H9 (cell line): ENCODE results near the gene SH3BGRL3. TPM values are rescaled to one million over a fixed set of nuclear protein-coding genes. Genes with fewer than 3 reads are reported as not detected.

Experiments used
- DNase-seq: peaks from one replicate; pipeline ENCODE4 v3.0.0-alpha.2; 2017
- H2AFZ ChIP-seq: one replicate; pipeline ENCODE4 v1.6.1; 2013; ENCODE audit warnings: mild to moderate bottlenecking, low read length, control low read depth, moderate library complexity
- H2AK5ac ChIP-seq: 2 replicates; pipeline ENCODE4 v1.6.1; 2013; ENCODE audit warnings: low read length, control low read depth, mixed read lengths; ENCODE audit not compliant: insufficient read length
- H2BK120ac ChIP-seq: one replicate; pipeline ENCODE4 v1.6.1; 2013; ENCODE audit warnings: low read depth, mild to moderate bottlenecking, low read length, control low read depth, inconsistent platforms; ENCODE audit not compliant: poor library complexity, severe bottlenecking
- H2BK12ac ChIP-seq: 2 replicates; pipeline ENCODE4 v1.6.1; 2013; ENCODE audit warnings: low read length, control low read depth, mixed read lengths, low read depth; ENCODE audit not compliant: insufficient read length
- H2BK15ac ChIP-seq: 2 replicates; pipeline ENCODE4 v1.6.1; 2013; ENCODE audit warnings: low read depth, low read length, control low read depth
- H2BK20ac ChIP-seq: one replicate; pipeline ENCODE4 v1.6.1; 2013; ENCODE audit warnings: low read depth, mild to moderate bottlenecking, low read length, control low read depth, inconsistent platforms; ENCODE audit not compliant: poor library complexity, severe bottlenecking
- H2BK5ac ChIP-seq: 2 replicates; pipeline ENCODE4 v1.6.1; 2013; ENCODE audit warnings: low read length, control low read depth, mixed read lengths; ENCODE audit not compliant: insufficient read length
- H3K14ac ChIP-seq: 2 replicates; pipeline ENCODE4 v1.6.1; 2013; ENCODE audit warnings: low read length, control low read depth; ENCODE audit not compliant: insufficient read depth
- H3K18ac ChIP-seq: 2 replicates; pipeline ENCODE4 v1.6.1; 2013; ENCODE audit warnings: low read depth, mild to moderate bottlenecking, mixed read lengths, low read length, control low read depth; ENCODE audit not compliant: insufficient read length
- H3K23ac ChIP-seq: 2 replicates; pipeline ENCODE4 v1.6.1; 2013; ENCODE audit warnings: low read length, control low read depth, mixed read lengths, low read depth; ENCODE audit not compliant: insufficient read length
- H3K23me2 ChIP-seq: 2 replicates; pipeline ENCODE4 v1.6.1; 2013; ENCODE audit warnings: low read depth, mild to moderate bottlenecking, mixed read lengths, low read length, control low read depth; ENCODE audit not compliant: insufficient read length, poor library complexity, severe bottlenecking
- H3K27ac ChIP-seq: 2 replicates; pipeline ENCODE4 v1.5.1; 2013; ENCODE audit warnings: low read length, control low read depth, mixed read lengths, low read depth; ENCODE audit not compliant: insufficient read length
- H3K27me3 ChIP-seq: 2 replicates; pipeline ENCODE4 v1.6.1; 2013; ENCODE audit warnings: low read length, control low read depth, inconsistent platforms; ENCODE audit not compliant: insufficient read depth
- H3K4ac ChIP-seq: 2 replicates; pipeline ENCODE4 v1.6.1; 2013; ENCODE audit warnings: low read depth, mild to moderate bottlenecking, control low read depth, inconsistent platforms, low read length, moderate library complexity
- H3K4me1 ChIP-seq: 2 replicates; pipeline ENCODE4 v1.6.1; 2013; ENCODE audit warnings: low read length, control low read depth, inconsistent platforms; ENCODE audit not compliant: insufficient read depth
- H3K4me2 ChIP-seq: 2 replicates; pipeline ENCODE4 v1.6.1; 2013; ENCODE audit warnings: low read length, control low read depth, mixed read lengths; ENCODE audit not compliant: insufficient read length, insufficient read depth
- H3K56ac ChIP-seq: 2 replicates; pipeline ENCODE4 v1.6.1; 2013; ENCODE audit warnings: low read depth, mild to moderate bottlenecking, mixed read lengths, low read length, control low read depth; ENCODE audit not compliant: insufficient read length
- H3K79me1 ChIP-seq: 2 replicates; pipeline ENCODE4 v1.6.1; 2013; ENCODE audit warnings: low read depth, mild to moderate bottlenecking, moderate library complexity, low read length, control low read depth, inconsistent platforms; ENCODE audit not compliant: insufficient read depth, poor library complexity, severe bottlenecking
- H3K79me2 ChIP-seq: 2 replicates; pipeline ENCODE4 v1.6.1; 2013; ENCODE audit warnings: low read length, control low read depth, inconsistent platforms; ENCODE audit not compliant: insufficient read depth
- H3K9ac ChIP-seq: 2 replicates; pipeline ENCODE4 v1.6.1; 2013; ENCODE audit warnings: low read length, control low read depth, mixed read lengths; ENCODE audit not compliant: insufficient read length; ENCODE audit errors: extremely low read depth
- H3K9me3 ChIP-seq: one replicate; pipeline ENCODE4 v1.6.1; 2013; ENCODE audit warnings: low read depth, low read length, inconsistent platforms; ENCODE audit not compliant: control insufficient read depth
- H3T11ph ChIP-seq: one replicate; pipeline ENCODE4 v1.6.1; 2013; ENCODE audit warnings: mild to moderate bottlenecking, low read length, control low read depth, inconsistent platforms
- H4K20me1 ChIP-seq: one replicate; pipeline ENCODE4 v1.6.1; 2013; ENCODE audit not compliant: control insufficient read depth, insufficient read length, insufficient read depth
- H4K5ac ChIP-seq: 2 replicates; pipeline ENCODE4 v1.6.1; 2013; ENCODE audit warnings: low read depth, mild to moderate bottlenecking, mixed read lengths, low read length, control low read depth; ENCODE audit not compliant: insufficient read length
- H4K8ac ChIP-seq: replicated peaks from 2 replicates; pipeline ENCODE4 v1.6.1; 2013; ENCODE audit warnings: low read length, control low read depth, mixed read lengths, low read depth; ENCODE audit not compliant: insufficient read length
- H4K91ac ChIP-seq: 2 replicates; pipeline ENCODE4 v1.6.1; 2013; ENCODE audit warnings: low read depth, mild to moderate bottlenecking, moderate library complexity, mixed read lengths, low read length, control low read depth; ENCODE audit not compliant: insufficient read length
- H3K27ac Mint-ChIP-seq, 3 experiments: 2 replicates in 2 of 3; 3 replicates in 1 of 3; pipeline ENCODE4 v1.8.0; 2020 to 2021; ENCODE audit warnings: mixed read lengths in 3 of 3, mild to moderate bottlenecking in 1 of 3, moderate library complexity in 1 of 3
- H3K27me3 Mint-ChIP-seq: 2 replicates; pipeline ENCODE4 v1.8.0; 2021; ENCODE audit warnings: low read depth, mild to moderate bottlenecking, moderate library complexity, mixed read lengths
- H3K36me3 Mint-ChIP-seq, 3 experiments: 2 replicates in 2 of 3; 3 replicates in 1 of 3; pipeline ENCODE4 v1.8.0; 2020 to 2021; ENCODE audit warnings: low read depth in 3 of 3, mixed read lengths in 3 of 3; ENCODE audit not compliant: insufficient read depth in 1 of 3
- H3K4me1 Mint-ChIP-seq, 2 experiments: 2 replicates each; pipeline ENCODE4 v1.8.0; 2020; ENCODE audit warnings: mixed read lengths in 2 of 2
- H3K4me3 Mint-ChIP-seq, 2 experiments: 2 replicates in 1 of 2; 3 replicates in 1 of 2; pipeline ENCODE4 v1.8.0; 2020 to 2021; ENCODE audit warnings: mild to moderate bottlenecking in 2 of 2, mixed read lengths in 2 of 2, moderate library complexity in 1 of 2
- H3K9me3 Mint-ChIP-seq, 2 experiments: 2 replicates in 1 of 2; 3 replicates in 1 of 2; pipeline ENCODE4 v1.8.0; 2020; ENCODE audit warnings: mild to moderate bottlenecking in 2 of 2, mixed read lengths in 2 of 2, moderate library complexity in 1 of 2
- CTCF ChIP-seq: fragments of 200-600 bp; sonication (generic); conservative IDR thresholded peaks from 3 replicates; pipeline ENCODE4 v1.8.0; 2021; ENCODE audit warnings: antibody characterized with exemption, mild to moderate bottlenecking
- WGBS: extraction: QIAGEN DNeasy Blood & Tissue Kit; methylation state at CpG from one replicate; pipeline ENCODE4 v1.1.7; 2013; ENCODE audit warnings: missing lambda C conversion rate, low lambda C conversion rate, mixed read lengths; ENCODE audit not compliant: insufficient read length; ENCODE audit errors: extremely low coverage; 5-methylcytosine and 5-hydroxymethylcytosine counted together
- total RNA-seq: library from RNA; stranded (reverse); gene quantifications from 2 replicates; pipeline ENCODE4 v1.2.1, GENCODE V29; 2021

Gene SH3BGRL3
- total RNA-seq, 1 experiment from 2014 or later, result 86.3 TPM

GRCh38 chr1:26296340-26297056 is 16.6 kb downstream of the SH3BGRL3 start:
- no peak overlapping the region for H2BK20ac ChIP-seq
- H3K4me3 Mint-ChIP-seq, result no peak overlapping the region
- H3K18ac ChIP-seq, result no peak overlapping the region
- no peaks in the 10 kb centered on the region for H3K79me2 ChIP-seq
- no peaks in the 10 kb centered on the region for H3K23me2 ChIP-seq
- 0 out of 2 replicates have a peak, but pooled peaks cover 2% of the 10 kb centered on the region for H3K27me3 Mint-ChIP-seq
- peaks cover 0 to 2% (median 0%) of the 10 kb centered on the region in 3 experiments; a peak in 1 of 7 replicates for H3K36me3 Mint-ChIP-seq
- no peak overlapping the region for H3K27ac ChIP-seq
- H3K27me3 ChIP-seq, result no peaks in the 10 kb centered on the region
- H2BK12ac ChIP-seq, result no peak overlapping the region
- no peaks in the 10 kb centered on the region for H3K79me1 ChIP-seq
- no peak overlapping the region for H3K56ac ChIP-seq
- no peak overlapping the region for H3K14ac ChIP-seq
- DNase-seq, result no peak
- no peaks in the 10 kb centered on the region for H4K20me1 ChIP-seq
- peaks cover 4 to 8% of the 10 kb centered on the region in 2 experiments; a peak in 2 of 4 replicates for H3K4me1 Mint-ChIP-seq
- no peaks in the 10 kb centered on the region for H3K9me3 ChIP-seq
- no peak overlapping the region for H2BK5ac ChIP-seq
- H3K4ac ChIP-seq, result no peak overlapping the region
- no CpG with 5 or more reads among the region's 16 CpGs for WGBS
- no peak overlapping the region for H3K23ac ChIP-seq
- H4K8ac ChIP-seq, result no peak overlapping the region
- no peak overlapping the region for H2AFZ ChIP-seq
- H2AK5ac ChIP-seq, result no peak overlapping the region
- H3T11ph ChIP-seq, result no peak overlapping the region
- H3K9me3 Mint-ChIP-seq, result no peaks in the 10 kb centered on the region
- H4K91ac ChIP-seq, result no peak overlapping the region
- H2BK120ac ChIP-seq, result no peak overlapping the region
- H3K4me2 ChIP-seq, result no peak overlapping the region
- H3K4me1 ChIP-seq, result no peaks in the 10 kb centered on the region
- TF ChIP-seq CTCF, result no peak
- no peak overlapping the region for H4K5ac ChIP-seq
- peak overlapping the region; percentile 49 to 60 (median 50); a peak in 4 of 7 replicates for H3K27ac Mint-ChIP-seq
- H3K9ac ChIP-seq, result no peak overlapping the region
- no peak overlapping the region for H2BK15ac ChIP-seq
